ENCODE measurements around the gene RAB3GAP2.
"Not testable (repeated sequence)": the region's sequence is repeated elsewhere in the genome, so short reads cannot be mapped to it uniquely, and the experiment has no call there.

- TF ChIP-seq CTCF (IDR thresholded peaks at IDR 0.05; ENCODE audit: low read depth, low read length); MYC (IDR thresholded peaks at IDR 0.05; ENCODE audit: low read depth, low read length); POLR2A (IDR thresholded peaks at IDR 0.05; ENCODE audit: extremely low read depth, insufficient read length); MAX (IDR thresholded peaks at IDR 0.05; ENCODE audit: low read depth, low read length): not testable (repeated sequence)
These were observed 36.0 kb downstream of the RAB3GAP2 start for GRCh38 chr1:220236278-220236677.

Measured in NB4 (cell line).